Activated CD8-positive, alpha-beta memory T cell treated with anti-CD3 and anti-CD28 coated beads, Interleukin-2, amount 50 U/mL, for 24 hours (primary cell): Measurements from ENCODE around the gene DNAH17.

ENCODE experiments used
- DNase-seq: peaks from one replicate; pipeline ENCODE4 v3.0.0-alpha.2; 2020; ENCODE audit errors: extremely low read depth

DNAH17 gene

DNA sequence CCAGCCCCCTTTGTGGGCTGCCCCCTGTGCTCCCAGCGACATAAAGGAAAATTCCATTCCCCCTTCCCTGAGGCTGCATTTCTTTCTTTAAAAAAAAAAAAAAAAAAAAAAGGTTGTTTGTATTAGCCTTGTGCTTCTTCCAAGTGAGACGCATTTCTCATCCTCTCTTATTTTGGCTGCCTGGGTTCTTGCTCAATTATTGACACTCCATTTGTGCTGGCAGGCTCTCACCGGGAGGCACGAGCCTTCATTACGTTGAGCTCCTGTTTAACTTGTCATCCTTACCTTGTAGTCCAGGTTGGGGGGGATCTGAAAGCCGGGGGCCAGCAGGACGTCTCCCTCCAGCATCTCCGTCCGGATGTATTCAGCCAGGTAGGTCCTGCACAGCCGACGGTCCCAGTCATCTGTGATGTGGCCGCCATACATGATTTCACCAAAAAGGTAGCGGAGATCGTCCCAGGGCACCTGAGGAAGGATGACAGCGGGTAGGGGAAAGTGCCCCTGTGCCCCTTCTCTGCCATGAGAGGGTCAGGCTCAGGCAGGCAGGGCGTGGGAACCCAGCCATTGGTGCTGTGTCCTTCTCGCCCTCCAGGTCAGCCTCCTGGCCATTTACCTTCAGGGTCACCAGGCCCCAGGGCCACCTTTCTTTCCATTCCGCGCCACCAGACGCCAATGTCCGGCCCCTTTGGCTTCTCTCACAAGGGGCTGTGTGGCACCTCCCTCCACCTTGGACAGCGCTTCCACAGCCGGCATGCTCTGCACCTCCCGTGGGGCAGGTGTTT lies 148.2 kb downstream of the DNAH17 start:
- DNase-seq: no peak

DNA sequence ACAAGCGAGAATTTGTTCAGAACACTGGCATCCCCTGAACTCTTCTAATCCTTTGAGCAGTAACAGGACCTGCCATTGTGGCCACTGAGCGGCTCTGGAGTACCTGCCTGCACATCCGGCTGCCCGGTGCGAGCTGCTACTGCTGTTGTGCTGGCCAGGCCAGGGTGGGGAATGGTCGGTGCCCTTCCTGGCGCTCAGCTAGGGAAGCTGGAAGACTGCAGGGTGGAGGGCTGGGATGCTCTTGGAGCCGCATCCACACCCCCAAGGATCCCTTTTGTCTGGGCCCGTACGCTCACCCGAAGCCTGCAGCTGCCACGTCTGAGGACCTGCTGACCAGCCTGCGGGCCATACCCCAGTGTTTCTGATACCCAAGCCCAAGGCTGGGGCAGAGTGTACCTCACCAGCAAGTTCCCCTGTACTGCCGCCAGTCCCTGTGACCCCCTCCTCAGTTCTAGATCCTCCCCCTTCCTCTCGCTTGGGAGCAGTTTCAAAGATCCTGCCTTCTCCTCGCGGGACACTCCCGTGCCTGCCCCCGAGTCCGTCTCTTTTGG lies 149.1 kb downstream of the DNAH17 start:
- no peak for DNase-seq

DNA sequence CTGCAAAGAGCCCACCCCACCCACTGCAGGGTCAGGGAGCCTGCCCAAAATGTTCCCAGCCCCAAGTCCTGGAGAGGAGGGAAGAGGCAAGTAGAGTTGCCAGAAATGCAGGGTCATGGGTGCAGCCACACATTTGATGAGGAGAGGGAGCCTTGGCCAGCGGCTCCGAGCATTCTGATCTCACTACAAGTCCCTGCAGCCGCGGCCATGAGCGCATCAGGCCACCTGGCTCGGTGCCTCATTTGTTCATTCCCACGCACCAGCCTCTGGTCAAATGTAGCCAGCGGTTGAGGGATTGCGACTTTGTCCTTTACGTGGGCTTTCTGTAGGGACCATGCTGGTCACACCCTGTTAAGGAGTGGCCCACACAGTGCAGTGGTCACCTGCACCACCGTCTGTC lies 150.1 kb downstream of the DNAH17 start:
- no peak for DNase-seq

DNA sequence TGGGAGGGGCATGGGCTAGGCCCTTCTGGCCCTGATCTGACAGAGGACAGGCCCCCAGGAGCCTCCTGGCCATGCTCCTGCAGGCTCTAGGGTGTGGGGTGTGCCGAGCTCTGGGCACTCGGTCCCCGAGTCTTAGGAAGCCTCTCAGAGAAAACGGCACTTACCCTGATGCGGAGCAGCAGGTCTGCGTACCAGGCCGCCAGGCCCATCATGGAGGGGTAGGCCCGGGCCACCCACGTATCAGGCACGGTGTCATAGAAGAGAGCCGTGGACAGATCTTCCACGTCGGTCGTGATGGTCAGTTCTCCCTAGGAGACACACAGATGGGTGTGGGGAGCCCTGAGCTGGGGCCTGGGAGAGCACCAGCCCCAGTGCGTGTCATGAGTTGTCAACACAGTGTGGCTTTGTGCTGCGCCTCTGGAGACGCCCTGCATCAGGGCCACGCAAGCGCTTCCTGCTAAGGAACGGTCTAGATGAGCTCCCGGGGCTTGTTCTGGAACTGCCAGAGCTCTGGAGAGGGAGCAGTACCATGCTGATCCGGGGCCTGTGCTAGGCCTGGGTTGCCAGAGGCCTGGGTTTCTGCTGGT lies 150.8 kb downstream of the DNAH17 start:
- DNase-seq: no peak

DNA sequence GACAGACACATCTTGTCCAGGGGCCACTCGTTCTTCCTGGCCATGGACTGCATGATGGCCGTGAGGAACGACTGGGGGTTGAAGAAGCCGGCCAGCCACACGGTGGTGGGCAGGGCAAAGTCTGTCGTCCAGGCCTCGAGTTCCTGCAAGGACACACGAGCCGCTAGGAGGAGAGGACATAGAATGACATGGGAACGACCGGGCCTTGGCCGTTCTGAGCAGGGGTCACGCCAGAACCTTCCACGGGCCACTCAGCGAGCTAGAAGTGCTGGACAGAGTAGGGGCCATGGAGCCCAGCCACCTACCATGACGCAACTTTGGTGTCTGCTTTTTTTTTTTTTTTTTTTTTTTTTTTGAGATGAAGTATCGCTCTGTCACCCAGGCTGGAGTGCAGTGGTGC lies 151.8 kb downstream of the DNAH17 start:
- DNase-seq: no peak

DNA sequence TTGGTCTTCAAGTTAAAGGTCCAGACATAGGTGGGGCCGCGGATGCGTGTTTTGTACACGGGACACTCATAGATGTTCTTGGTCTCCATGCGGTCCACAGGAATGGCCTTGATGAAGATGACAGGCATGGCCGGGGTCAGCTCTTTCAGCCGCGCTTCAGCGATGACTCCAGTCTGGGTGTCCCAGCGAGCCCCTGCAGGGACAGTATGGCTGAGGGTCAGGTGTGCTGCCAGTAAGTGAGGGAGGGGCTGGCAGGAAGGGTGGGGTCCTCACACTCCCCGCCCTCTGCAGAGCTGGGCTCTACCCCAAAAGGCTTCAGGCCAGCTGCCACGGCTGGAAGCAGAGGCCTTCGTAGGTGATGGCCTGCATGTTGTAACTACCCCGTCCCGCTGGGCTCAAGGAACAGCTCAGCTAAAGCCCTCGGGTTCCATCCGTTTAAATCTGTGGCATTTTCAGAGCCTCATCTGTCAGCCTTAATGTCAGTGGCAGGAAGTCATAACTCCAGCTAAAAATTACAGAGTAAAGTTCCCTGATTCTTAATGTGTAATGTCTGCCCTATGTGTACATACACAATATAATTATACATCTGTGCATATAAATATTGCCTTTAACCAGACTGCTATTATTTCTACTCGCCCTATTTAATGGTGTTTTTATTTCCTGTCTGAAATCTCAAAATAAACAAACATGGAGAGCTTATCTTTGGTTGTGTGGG lies 153.1 kb downstream of the DNAH17 start:
- no peak for DNase-seq

DNA sequence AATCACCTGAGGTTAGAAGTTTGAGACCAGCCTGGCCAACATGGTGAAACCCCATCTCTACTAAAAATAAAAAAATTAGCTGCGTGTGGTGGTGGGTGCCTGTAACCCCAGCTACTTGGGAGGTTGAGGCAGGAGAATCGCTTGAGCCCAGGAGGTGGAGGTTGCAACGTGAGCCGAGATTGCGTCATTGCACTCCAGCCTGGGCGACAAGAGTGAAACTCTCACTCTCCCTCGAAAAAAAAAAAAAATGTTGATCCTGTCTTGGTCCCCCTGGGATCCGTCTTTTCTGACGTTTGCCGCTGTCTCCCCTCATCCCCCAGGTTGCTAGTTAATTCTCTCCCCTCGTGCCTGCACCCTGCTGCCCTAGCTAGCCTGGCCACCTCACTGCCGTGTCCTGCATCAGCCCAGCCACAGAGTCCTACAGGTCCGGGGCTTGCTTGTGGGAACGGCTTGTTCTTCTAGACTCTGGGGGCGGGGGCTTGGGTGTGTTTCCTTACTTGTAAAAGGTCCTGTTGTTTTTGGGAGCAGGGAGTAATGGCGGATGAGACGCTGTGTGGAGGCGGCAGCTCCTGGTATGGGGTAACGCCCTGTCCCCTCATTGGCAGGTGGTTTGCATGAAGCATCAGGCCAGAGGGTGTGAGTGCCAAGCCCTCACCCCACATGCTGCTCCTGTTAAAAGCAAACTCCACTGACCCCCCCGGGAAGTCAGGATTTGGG lies 154.2 kb downstream of the DNAH17 start:
- no peak for DNase-seq

DNA sequence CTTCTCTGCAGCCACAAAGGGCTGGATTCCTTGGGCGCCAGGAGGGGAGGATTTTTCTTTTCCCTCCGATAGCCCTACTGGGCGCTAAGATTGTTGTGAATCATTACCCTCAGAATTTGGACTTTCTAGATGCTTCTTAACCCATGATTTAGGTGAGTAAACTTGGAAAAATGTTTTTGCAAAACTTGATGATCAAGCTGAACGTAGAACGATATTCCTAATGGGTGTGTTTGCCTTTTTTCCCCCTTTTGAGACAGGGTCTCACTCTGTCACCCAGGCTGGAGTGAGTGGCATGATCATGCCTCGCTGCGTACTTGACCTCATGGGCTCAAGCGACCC lies 155.0 kb downstream of the DNAH17 start:
- no peak for DNase-seq

DNA sequence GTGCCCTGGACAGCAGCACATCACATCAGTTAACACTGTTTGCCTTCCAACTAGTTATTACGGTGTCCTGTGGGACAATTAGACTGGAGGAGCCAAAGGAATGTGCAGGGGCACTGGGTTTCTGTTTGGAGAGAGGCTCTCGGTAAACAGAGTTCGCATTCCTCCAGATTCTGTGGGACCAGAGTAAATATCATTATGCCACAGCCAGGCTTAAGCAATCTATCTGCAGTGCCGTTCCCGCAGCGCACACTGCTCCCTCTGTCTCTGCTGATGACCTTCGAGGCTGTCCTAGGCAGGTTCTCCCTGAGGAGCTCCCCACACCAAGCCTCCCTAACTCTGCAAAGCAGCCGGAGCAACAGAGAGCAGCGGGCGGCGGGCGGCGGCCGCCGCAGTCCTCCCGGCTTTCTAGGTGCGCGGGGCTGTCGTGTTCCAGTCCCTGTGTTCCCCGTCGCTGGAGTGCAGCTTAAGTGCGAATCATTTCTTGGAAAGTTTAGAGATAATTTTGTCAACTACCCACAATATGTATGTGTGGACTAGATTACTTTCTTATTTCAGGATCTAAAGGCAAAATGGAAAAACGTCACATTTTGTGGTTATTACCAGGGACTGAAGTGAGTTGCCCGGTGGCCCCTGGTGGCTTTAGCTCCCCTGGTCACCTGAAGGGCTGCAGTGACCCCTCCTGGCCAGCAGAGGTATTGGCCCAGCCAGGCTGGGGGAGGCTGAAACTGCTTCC lies 155.5 kb downstream of the DNAH17 start:
- peak; percentile 36 for DNase-seq

DNA sequence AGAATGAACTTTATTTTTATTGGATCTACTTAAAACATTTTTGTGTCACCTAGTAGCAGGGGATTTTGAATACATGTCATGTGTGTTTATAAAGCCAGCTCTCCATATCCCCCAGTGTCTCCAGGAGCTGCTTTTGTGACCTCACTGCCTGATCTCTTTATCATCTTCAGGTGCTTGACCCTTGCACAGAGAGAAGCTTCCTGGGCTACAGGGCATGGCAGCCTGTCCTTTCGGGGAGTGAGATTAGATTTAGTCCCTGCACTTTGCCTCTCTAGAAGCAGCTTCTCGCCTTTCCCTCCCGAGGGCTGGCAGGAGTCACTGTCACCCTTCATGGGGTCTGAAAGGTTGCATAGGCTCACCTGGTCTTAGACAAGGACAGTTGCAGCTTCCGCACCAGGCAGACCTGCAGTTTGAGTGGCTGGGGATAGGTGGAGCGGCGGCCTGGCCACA lies 156.1 kb downstream of the DNAH17 start:
- DNase-seq: no peak

DNA sequence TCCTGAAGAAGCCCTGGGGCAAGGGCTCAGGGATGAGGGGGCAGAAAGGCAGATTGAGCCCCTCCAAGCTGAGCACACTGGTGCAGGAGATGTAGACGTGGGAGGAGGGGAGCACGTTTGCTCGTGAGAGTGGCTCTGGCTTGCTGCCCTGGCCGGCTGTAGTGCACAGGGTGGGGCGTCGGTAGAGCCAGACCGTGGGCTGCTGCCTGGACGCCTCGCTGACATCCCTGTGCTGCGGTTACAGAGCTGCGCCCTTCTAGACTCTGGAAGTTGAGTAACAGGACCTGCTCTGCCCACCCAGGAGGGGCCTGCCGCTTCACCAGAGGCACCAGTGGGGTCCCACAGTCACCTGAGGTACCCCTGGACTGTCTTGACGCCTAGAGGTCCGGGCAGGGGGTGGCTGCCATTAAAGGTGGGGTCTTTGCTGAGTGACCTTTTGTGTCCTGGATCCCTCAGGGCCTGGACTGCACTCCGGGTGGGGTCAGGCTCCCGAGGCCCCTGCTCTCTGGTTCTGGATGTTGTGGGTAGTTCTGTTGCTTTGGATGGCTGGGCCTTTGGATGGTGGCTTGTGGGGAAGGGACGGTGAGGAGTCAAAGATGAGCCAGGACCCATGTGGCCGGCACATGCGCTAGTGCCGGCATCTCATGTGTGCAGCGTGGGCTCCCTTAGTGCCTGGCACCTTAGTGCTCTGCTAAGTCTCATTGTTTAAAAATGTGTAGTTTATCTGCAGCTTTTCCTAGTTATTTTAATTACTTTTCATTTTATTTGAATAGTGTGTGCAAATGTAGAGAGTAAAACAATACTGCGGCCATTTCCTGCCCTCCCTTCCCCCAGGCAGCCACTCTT lies 157.0 kb downstream of the DNAH17 start:
- DNase-seq: no peak

DNA sequence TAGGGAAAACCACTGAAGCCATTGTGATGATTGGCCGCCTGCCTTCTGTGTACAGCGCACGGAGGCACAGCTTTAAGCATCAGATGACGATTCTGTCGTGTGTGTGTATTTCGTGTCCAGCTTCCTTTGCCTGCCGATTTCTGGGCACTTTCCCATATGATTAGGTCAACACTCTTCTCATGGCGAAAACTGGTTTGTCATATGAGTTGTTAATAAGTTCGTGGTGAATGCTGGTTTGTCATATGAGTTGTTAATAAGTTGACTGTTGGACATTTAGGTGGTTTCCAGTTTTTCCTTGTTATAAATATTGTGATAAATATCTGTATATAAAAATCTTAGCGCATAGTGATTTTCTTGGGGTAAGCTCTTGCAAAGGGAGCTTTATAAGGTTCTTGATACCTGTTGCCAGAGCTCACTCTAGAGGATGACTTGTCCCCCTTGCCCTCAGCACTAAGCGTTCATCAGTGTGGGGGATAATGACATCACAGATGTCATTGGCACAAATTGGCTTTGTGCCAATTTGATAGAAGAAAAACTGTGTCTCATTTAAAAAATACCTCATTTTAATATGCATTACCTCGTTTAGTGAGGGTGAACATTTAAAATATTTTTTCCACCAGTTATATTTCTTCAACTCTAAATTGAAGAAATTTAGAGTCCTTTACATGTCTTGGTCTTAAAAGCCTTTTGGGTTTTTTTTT lies 158.7 kb downstream of the DNAH17 start:
- no peak for DNase-seq

DNA sequence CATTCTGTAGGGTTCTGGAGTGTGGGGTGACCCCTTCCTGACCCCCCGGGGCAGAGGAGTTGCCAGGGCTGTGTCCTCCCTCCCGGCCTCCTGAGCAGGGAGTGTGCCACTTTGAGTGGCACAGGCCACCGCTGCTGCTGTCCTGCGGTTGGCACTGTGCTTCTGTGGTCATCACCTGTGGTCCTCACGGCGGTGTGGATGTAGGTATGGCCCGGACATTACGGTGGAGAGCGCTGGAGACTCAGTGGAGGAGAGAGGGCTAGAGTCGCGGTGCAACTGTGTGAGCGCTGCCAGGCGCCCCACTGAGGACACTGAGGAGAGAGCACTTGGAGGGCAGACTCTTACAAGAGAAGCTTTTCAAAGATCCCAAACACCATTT lies 159.7 kb downstream of the DNAH17 start:
- DNase-seq: no peak

DNA sequence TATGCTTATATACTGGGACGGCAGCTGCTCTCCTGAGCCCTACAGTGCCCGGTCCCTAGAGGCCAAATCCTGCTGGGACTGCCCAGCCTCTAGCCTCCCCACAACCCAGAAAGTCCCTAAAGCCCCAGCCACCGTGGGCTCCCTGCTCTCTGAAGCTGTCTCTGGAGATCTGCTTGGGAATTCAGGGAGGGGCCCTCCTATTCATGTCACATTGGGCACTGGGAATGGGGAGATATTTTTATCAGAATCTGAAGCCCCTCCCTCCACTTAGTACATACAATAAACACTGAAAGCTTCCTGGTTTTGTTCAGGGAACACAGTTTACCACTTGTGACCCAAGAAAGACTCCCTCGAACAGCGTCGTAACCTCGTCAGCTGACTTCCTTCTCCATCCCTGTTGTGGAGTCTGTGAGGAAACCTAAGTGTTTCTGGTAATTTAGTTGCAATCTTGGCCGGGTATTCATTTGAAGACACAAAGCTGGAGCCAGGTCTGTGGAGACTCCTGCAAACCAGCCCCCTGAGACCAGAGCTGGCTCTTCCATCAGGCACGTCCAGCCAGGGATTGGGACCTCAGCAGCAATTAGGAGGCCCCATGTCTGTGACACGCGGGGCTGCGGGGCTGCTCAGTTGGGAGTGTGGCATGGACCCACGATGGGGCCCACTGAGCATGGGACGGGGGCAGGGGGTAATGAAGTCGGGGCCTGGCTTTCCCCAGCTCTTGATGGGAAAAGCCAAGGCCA lies 160.2 kb downstream of the DNAH17 start:
- no peak for DNase-seq

DNA sequence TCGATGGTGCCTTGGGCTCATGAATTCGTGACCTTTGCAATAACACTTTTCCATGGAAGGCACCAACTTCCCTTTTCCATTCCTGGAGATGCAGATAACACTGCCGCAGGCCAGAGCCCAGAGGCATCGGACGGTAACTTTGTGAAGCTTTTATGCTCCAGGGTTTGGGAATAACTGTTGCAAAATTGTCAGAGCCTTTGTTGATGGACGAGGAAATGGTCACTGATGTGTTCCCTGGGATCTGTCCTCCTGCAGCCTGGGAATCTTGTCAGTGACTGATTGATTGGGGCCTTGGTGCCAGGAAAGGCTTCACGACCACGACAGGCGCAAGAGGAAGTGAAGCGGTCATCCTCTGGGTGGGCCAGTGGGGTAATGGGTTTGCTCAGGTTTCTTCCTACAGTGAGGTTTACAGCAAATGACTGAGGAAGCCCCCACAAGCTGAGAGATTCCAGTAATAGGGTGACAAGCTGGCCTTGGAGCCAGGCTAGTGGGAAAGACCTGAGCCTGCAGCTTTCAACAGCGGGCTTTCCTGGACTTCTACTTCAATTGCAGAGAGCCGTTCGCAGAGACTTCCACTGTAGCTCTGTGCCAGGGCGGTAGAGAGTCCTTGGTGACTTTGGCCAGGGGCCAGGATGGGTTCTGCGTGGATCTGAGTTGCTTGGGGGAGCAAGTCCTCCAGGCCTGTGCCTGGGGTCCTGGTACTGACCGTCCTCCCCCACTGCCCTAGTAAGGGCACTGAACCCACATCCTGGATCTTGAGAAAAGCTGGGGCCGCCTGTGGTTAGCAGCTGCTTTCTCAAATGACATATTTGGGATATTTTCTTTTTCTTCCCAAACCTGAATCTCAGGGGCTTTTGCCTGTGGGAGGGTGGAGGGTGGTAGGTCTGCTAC lies 161.1 kb downstream of the DNAH17 start:
- DNase-seq: no peak

DNA sequence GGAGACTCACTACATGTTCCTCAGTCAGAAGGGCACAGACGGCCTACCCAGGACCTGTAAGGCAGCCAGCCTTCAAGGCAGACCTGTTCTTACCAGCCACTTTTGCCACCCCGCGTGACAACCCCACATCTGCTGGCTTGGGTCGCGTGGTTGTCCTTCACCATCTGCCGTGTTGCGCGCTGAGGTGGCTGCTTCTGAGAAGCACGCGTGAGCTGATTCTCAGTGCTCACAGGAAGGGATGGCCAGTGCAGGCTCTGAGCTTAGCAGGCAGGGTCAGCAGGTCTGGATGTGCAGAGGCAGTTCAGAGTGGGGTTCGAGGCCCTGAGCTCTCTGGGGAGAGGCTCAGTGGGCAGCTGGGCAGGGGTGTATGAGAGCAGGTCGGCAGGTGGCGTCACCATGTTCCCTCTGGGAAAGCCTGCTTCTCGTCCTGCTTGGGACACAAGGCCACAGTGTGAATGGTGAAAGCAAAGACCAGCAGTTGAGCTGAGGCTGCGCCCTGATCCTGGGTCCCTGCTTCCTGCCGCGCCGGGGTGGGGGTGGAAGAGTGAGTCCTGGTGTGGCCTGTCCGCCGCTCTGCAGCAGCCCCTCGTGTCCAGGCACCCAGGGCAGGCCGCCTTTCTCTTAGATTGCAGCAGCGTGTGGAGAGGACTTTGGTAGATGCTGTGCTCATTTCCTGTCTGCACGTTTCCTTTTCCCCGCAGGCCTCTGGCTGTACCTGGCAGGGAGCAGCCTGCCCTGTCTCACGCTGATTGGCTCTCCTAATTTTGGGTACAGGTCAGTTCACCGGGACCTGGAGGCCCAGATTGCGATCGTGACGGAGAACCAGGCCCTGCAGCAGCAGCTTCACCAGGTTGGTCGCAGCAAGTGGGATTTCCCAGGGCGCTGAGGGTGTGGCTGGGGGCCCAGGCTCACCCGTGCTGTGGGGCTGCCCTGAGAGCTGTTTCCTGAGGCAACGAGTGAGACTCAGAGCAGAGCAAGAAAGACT lies 162.7 kb downstream of the DNAH17 start:
- no peak for DNase-seq

DNA sequence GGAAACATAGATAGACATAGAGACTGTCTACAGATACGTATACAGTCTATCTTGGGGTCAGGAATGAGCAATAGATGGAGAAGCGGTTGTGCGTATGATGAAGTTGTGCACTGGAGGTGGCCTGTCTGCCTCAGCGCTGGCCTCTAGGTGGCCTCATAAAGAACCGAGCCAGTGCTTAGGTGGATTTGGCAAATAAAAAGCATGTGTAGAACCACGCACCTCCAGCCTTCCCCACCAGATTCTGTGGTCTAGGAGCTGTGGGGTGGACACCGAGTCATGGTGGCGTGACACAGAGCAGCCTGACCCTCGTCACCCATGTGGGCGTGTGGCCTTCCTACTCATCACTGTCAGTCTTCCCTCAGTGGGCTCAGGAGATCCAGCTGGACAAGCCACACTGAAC lies 164.8 kb downstream of the DNAH17 start:
- no peak for DNase-seq
